MM.1S (cell line): ENCODE measurements around the gene BEND6.

Experiments
- CTCF ChIP-seq: fragments of 300-600 bp; sonication (generic); IDR thresholded peaks from 2 replicates; pipeline ENCODE4 v1.5.1; 2016; ENCODE audit warnings: antibody characterized with exemption, low read length, mixed read lengths
- EZH2phosphoT487 ChIP-seq: fragments of 300-600 bp; sonication (generic); IDR thresholded peaks from 2 replicates; pipeline ENCODE4 v1.6.1; 2018; ENCODE audit warnings: antibody characterized with exemption, low read length

- TF ChIP-seq EZH2phosphoT487 (no peak), CTCF (no peak)
Observed at GRCh38 chr6:56909115-56909907, 45.6 kb upstream of the BEND6 start.
